ENCODE measurements around the gene OLFM3.

Gene OLFM3

GRCh38 chr1:101971304-101971703 is 25.4 kb downstream of the OLFM3 start:
- no peak for TF ChIP-seq CTCF (IDR thresholded peaks at IDR 0.05)

DNA sequence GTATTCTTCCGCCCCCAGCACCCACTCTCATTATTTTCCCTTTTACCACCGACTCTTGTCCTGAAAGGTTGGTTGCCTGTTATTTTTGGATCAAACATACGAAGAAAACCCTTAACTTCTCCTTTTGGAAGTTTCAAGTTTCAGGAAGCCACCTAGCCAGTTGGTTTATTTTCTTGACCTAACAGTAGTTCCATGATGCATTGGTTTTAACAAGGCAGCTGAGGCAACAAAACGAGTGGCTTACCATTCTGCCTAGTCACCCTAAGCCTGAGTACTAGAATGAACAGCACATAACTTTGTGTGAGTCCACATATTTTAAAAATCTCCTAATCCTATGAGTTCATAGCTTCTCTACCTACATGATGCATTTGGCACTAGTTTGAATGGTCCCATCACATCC is 28.9 kb downstream of the OLFM3 start:
- no peak for TF ChIP-seq CTCF (IDR thresholded peaks at IDR 0.05)

DNA sequence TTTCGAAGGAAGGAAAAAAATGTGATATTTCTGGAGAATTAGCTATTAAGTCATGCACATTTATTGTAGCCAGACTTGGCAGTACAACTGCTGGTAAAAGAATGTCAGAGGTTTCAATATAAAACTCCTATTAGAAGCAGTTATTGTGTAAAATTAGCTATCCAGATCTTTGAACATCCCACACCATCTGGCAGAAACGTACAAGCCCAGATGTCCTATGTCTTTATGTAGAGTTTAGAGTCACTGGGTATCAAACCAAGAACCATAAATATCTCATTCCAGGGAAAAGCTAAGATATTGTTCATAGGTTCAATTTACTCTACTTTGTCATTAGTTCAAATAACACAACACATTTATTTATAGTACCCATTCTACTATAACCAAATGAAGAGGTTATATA is 31.4 kb downstream of the OLFM3 start:
- no peak for TF ChIP-seq CTCF (IDR thresholded peaks at IDR 0.05)

GRCh38 chr1:101964708-101965107 is 32.0 kb downstream of the OLFM3 start:
- no peak for TF ChIP-seq CTCF (IDR thresholded peaks at IDR 0.05)

DNA sequence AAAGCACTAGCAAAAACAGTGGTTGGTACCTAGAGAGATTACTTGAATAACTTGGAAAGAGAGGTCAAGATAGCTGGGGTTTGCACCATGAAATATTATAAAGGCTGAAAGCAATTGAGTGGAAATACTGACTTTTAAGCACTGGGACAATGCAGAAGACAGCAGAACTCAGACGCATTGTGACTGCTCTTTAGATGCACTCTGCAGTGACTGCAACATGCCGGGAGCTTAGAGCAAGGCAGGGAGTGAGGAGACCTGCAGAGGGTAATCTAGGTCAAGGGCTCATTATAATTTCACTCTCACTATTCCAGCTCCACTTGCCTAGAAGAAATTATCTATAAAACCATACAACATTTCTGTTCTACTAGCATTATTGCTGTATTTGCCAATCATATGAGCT is 36.6 kb downstream of the OLFM3 start:
- no peak for TF ChIP-seq CTCF (IDR thresholded peaks at IDR 0.05)

GRCh38 chr1:101959456-101959855 is 37.3 kb downstream of the OLFM3 start:
- TF ChIP-seq CTCF (IDR thresholded peaks at IDR 0.05): no peak

- no peak for TF ChIP-seq CTCF (IDR thresholded peaks at IDR 0.05)
Measured at GRCh38 chr1:101957771-101958170, 39.0 kb downstream of the OLFM3 start.

GRCh38 chr1:101953623-101954022 is 43.1 kb downstream of the OLFM3 start:
- no peak for TF ChIP-seq CTCF (IDR thresholded peaks at IDR 0.05)

Data from LNCAP (cell line).